Small intestine (tissue), 7 donors: ENCODE results near the gene OGFOD1. TPM values are rescaled to one million over a fixed set of nuclear protein-coding genes. Genes with fewer than 3 reads are reported as not detected.

Experiments
- DNase-seq, 2 donors: peaks; one replicate each; pipeline versions ENCODE4 v3.0.0 to v3.0.0-alpha.2; 2013
- FAIRE-seq: peaks from 2 replicates; lab custom pipeline; 2012; peaks lifted over from hg19 to GRCh38; lab: Jason Lieb, UNC
- H3K27ac ChIP-seq, 3 donors: one replicate each; pipeline ENCODE4 v1.5.1; 2013; ENCODE audit warnings: low read length in 2 of 3, mild to moderate bottlenecking in 2 of 3, control low read depth in 1 of 3, inconsistent platforms in 1 of 3, low read depth in 1 of 3, moderate library complexity in 1 of 3
- H3K27me3 ChIP-seq, 3 donors: one replicate each; pipeline ENCODE4 v1.6.1; 2013; ENCODE audit warnings: low read length in 3 of 3, inconsistent platforms in 1 of 3; ENCODE audit not compliant: control insufficient read depth in 3 of 3, insufficient read depth in 3 of 3
- H3K36me3 ChIP-seq, 3 donors: one replicate each; pipeline ENCODE4 v1.6.1; 2013; ENCODE audit warnings: low read length in 3 of 3, inconsistent platforms in 1 of 3, low read depth in 1 of 3, mild to moderate bottlenecking in 1 of 3, moderate library complexity in 1 of 3; ENCODE audit not compliant: control insufficient read depth in 3 of 3, insufficient read depth in 2 of 3
- H3K4me1 ChIP-seq, 3 donors: one replicate each; pipeline ENCODE4 v1.6.1; 2013; ENCODE audit warnings: low read length in 2 of 3, inconsistent platforms in 1 of 3, low read depth in 1 of 3, mild to moderate bottlenecking in 1 of 3, moderate library complexity in 1 of 3; ENCODE audit not compliant: control insufficient read depth in 3 of 3, insufficient read depth in 2 of 3
- H3K4me3 ChIP-seq, 3 donors: one replicate each; pipeline ENCODE4 v1.5.1; 2013; ENCODE audit warnings: low read length in 3 of 3, control low read depth in 1 of 3, inconsistent platforms in 1 of 3, low read depth in 1 of 3, mild to moderate bottlenecking in 1 of 3, moderate library complexity in 1 of 3
- H3K9me3 ChIP-seq, 2 donors: one replicate each; pipeline ENCODE4 v1.6.1; 2013; ENCODE audit warnings: low read depth in 1 of 2, low read length in 1 of 2; ENCODE audit not compliant: control insufficient read depth in 2 of 2, insufficient read depth in 1 of 2
- whole genome bisulfite sequencing, 3 donors: extraction: QIAGEN DNeasy Blood & Tissue Kit; methylation state at CpG; one replicate each; pipeline ENCODE4 v1.1.7; 2013; 5-methylcytosine and 5-hydroxymethylcytosine counted together
- polyA plus RNA-seq, 4 donors: library from polyadenylated mRNA; stranded (reverse) in 3 of 4; unstranded in 1 of 4; fragments of 200-250 nt in 3 of 4; fragments of 120-200 nt in 1 of 4; gene quantifications; one replicate each; pipeline versions ENCODE4 v1.2.1 to v1.2.3, GENCODE V29; 2013
- donor health status: healthy with polysubstance abuse.
- donor health status: control.
- donor health status: control.
- donor health status: Bipolar disorder and iron deficiency.
- donor health status: healthy.

The OGFOD1 gene
- polyA plus RNA-seq, 4 donors: 5.9 to 30.2 (median 12.0) TPM

- H3K9me3 ChIP-seq: no peaks in the 10 kb centered on the region
- peaks cover 0 to 3% (median 0%) of the 10 kb centered on the region in 3 donors for H3K4me1 ChIP-seq
- DNase-seq (no peak), FAIRE-seq (no peak)
- WGBS, 3 donors: 81 to 90% (median 85%) methylated on average over 3 of the region's 3 CpGs
- H3K27ac ChIP-seq: no peak overlapping the region
- peaks cover 0 to 4% (median 3%) of the 10 kb centered on the region in 3 donors for H3K36me3 ChIP-seq
- H3K4me3 ChIP-seq: no peak overlapping the region
- H3K27me3 ChIP-seq: no peaks in the 10 kb centered on the region
Measured at GRCh38 chr16:56514845-56515244, 63.5 kb downstream of the OGFOD1 start.

- Histone ChIP-seq H3K4me1 (peaks cover 2 to 9% (median 3%) of the 10 kb centered on the region in 3 donors), H3K36me3 (peaks cover 0 to 1% (median 0%) of the 10 kb centered on the region in 3 donors), H3K9me3 (no peaks in the 10 kb centered on the region), H3K4me3 (no peak overlapping the region), H3K27me3 (no peaks in the 10 kb centered on the region), H3K27ac (no peak overlapping the region)
- 84 to 88% (median 85%) methylated on average over 6 of the region's 6 CpGs for WGBS, 3 donors
- FAIRE-seq: no peak
- no peak for DNase-seq
Measured at GRCh38 chr16:56515665-56516064, 64.3 kb downstream of the OGFOD1 start.

DNA sequence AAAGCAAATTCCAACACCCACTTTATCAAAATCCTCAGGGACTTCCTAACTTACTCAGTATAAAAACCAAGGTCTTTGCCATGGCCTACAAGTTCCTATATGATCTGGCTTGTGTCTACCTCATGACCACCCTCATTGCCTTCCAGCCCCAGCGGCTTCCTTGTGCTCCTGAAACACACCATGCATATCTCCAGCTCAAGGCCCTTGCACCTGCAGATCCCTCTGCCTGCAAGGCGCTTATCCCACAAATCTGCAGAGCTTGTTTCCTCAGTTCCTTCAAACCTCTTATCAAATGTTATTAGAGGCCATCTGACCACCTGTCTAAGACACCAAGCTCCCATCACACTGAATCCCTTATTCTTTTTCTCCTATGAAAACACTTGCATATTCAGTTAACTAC is 65.9 kb downstream of the OGFOD1 start:
- WGBS, 3 donors: 87 to 92% (median 92%) methylated on average over 2 of the region's 2 CpGs
- H3K27me3 ChIP-seq: no peaks in the 10 kb centered on the region
- no peaks in the 10 kb centered on the region for H3K36me3 ChIP-seq
- no peaks in the 10 kb centered on the region for H3K9me3 ChIP-seq
- FAIRE-seq (no peak), DNase-seq (no peak)
- no peak overlapping the region for H3K4me3 ChIP-seq
- H3K27ac ChIP-seq: no peak overlapping the region
- H3K4me1 ChIP-seq: peaks cover 2 to 9% (median 3%) of the 10 kb centered on the region in 3 donors

- FAIRE-seq: no peak
Measured at GRCh38 chr16:56518425-56518824, 67.1 kb downstream of the OGFOD1 start.

GRCh38 chr16:56519459-56520250 is 68.3 kb downstream of the OGFOD1 start, which contains the start of gene BBS2:
Gene BBS2 (minus strand): TSS chr16:56520024. CDS start chr16:56519862, 162 bp downstream.
- FAIRE-seq: no peak
- 0 to 1% (median 1%) methylated on average over 58 to 65 of the region's 65 CpGs for WGBS, 3 donors
- Histone ChIP-seq H3K4me3 (peak within 1 kb of the TSS; percentile 85 to 93 (median 92)), H3K9me3 (no peaks in the 10 kb centered on the region), H3K36me3 (no peaks in the 10 kb centered on the region), H3K27ac (peak within 1 kb of the TSS; percentile 89 to 96 (median 94)), H3K27me3 (no peaks in the 10 kb centered on the region), H3K4me1 (peaks cover 2 to 9% (median 3%) of the 10 kb centered on the region in 3 donors)
- peak; percentile 93 to 96 for DNase-seq

More at GRCh38 chr16:56518425-56518824, 67.1 kb downstream of the OGFOD1 start:
- Histone ChIP-seq H3K9me3 (no peaks in the 10 kb centered on the region), H3K4me1 (peaks cover 2 to 9% (median 3%) of the 10 kb centered on the region in 3 donors), H3K4me3 (no peak overlapping the region), H3K27me3 (no peaks in the 10 kb centered on the region), H3K27ac (no peak overlapping the region), H3K36me3 (no peaks in the 10 kb centered on the region)
- WGBS, 3 donors: 35 to 70% (median 45%) methylated on average over 7 of the region's 7 CpGs
- DNase-seq: peak in 1 of 2 donors; percentile 17

GRCh38 chr16:56520251-56520577 is 68.9 kb downstream of the OGFOD1 start:
- 11 to 23% (median 12%) methylated on average over 4 of the region's 4 CpGs for WGBS, 3 donors

GRCh38 chr16:56525236-56525635 is 73.9 kb downstream of the OGFOD1 start:
- no peak for FAIRE-seq
- Histone ChIP-seq H3K9me3 (no peaks in the 10 kb centered on the region), H3K27ac (no peak overlapping the region), H3K27me3 (peaks cover 0 to 3% (median 0%) of the 10 kb centered on the region in 3 donors), H3K36me3 (no peaks in the 10 kb centered on the region), H3K4me3 (no peak overlapping the region), H3K4me1 (peaks cover 2 to 4% (median 3%) of the 10 kb centered on the region in 3 donors)
- no peak for DNase-seq
- 78 to 90% (median 88%) methylated on average over 9 of the region's 9 CpGs for WGBS, 3 donors

More at GRCh38 chr16:56520251-56520577, 68.9 kb downstream of the OGFOD1 start:
- Histone ChIP-seq H3K27ac (peak overlapping the region; percentile 82 to 94 (median 89)), H3K36me3 (no peaks in the 10 kb centered on the region), H3K4me1 (peaks cover 2 to 9% (median 3%) of the 10 kb centered on the region in 3 donors), H3K9me3 (no peaks in the 10 kb centered on the region), H3K27me3 (no peaks in the 10 kb centered on the region), H3K4me3 (peak overlapping the region in 2 of 3 donors; percentile 85 to 92)
- no peak for DNase-seq
- FAIRE-seq: no peak
